Testis (tissue), 2 donors: ENCODE measurements around the gene STS.

Source experiments
- POLR2A ChIP-seq: fragments of 450-650 bp; IDR thresholded peaks from one replicate; pipeline ENCODE4 v1.6.1; 2017; ENCODE audit warnings: antibody characterized with exemption, mild to moderate bottlenecking, moderate library complexity
- TF ChIP-seq, protein P1 (sequence below), 3 experiments: fragments of 450-650 bp in 2 of 3; fragments of 200-600 bp in 1 of 3; sonication (generic) in 1 of 3; IDR thresholded peaks; one replicate each; pipeline ENCODE4 v1.5.1; 2016 to 2019; ENCODE audit warnings: antibody characterized with exemption in 3 of 3, mild to moderate bottlenecking in 2 of 3, moderate library complexity in 1 of 3

DNA sequence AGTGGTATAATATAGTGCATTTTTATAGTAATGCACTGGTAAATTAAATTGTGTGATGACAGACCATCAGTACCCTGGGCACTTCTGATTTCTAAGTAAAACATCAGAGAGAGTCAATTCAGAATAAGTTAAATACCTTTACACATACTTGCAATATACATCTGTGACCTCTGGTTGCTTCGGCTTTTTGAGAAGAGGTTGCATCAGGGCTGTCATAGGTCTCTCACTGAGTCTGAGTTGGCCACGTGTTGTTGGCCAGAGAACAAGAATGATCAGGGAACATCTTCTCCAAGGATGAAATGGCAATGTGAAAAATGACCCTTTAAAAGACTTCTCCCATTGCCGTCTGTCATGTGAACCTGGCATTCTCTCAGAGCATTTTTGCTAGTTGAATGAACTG is 37.3 kb downstream of the STS start:
- TF ChIP-seq, protein P1, sequence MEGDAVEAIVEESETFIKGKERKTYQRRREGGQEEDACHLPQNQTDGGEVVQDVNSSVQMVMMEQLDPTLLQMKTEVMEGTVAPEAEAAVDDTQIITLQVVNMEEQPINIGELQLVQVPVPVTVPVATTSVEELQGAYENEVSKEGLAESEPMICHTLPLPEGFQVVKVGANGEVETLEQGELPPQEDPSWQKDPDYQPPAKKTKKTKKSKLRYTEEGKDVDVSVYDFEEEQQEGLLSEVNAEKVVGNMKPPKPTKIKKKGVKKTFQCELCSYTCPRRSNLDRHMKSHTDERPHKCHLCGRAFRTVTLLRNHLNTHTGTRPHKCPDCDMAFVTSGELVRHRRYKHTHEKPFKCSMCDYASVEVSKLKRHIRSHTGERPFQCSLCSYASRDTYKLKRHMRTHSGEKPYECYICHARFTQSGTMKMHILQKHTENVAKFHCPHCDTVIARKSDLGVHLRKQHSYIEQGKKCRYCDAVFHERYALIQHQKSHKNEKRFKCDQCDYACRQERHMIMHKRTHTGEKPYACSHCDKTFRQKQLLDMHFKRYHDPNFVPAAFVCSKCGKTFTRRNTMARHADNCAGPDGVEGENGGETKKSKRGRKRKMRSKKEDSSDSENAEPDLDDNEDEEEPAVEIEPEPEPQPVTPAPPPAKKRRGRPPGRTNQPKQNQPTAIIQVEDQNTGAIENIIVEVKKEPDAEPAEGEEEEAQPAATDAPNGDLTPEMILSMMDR (IDR thresholded peaks at IDR 0.05), result no peak
- no peak for TF ChIP-seq POLR2A
